Prostate gland (tissue), 2 donors: Measurements from ENCODE around the gene OGFRL1. TPM values are rescaled to one million over a fixed set of nuclear protein-coding genes. Genes with fewer than 3 reads are reported as not detected.

Source experiments
- DNase-seq: peaks from one replicate; pipeline ENCODE4 v3.0.0-alpha.2; 2019; ENCODE audit warnings: low spot score
- H3K27ac ChIP-seq, 2 donors: fragments of 200-600 bp; sonication (generic); 2 replicates each; pipeline ENCODE4 v1.5.1; 2017 to 2019
- H3K27me3 ChIP-seq: fragments of 200-600 bp; sonication (generic); replicated peaks from 2 replicates; pipeline ENCODE4 v1.5.1; 2019; ENCODE audit not compliant: insufficient read depth
- H3K36me3 ChIP-seq, 2 donors: fragments of 200-600 bp; sonication (generic); 1 replicate in 1 of 2; 2 replicates in 1 of 2; pipeline versions ENCODE4 v1.5.1 to v1.8.1; 2017 to 2019
- H3K4me1 ChIP-seq: fragments of 200-600 bp; sonication (generic); replicated peaks from 2 replicates; pipeline ENCODE4 v1.5.1; 2019
- H3K4me3 ChIP-seq, 2 donors: fragments of 200-600 bp; sonication (generic); 2 replicates each; pipeline ENCODE4 v1.5.1; 2017 to 2019
- H3K9me3 ChIP-seq: fragments of 200-600 bp; sonication (generic); 2 replicates; pipeline ENCODE4 v1.5.1; 2017
- CTCF ChIP-seq, 4 experiments: fragments of 200-600 bp in 2 of 4; fragments of 450-650 bp in 2 of 4; sonication (generic) in 2 of 4; IDR thresholded peaks; 1 replicate in 3 of 4; 2 replicates in 1 of 4; pipeline ENCODE4 v1.5.1; 2016 to 2019; ENCODE audit warnings: antibody characterized with exemption in 4 of 4, mild to moderate bottlenecking in 2 of 4, moderate library complexity in 2 of 4
- POLR2A ChIP-seq: fragments of 450-650 bp; IDR thresholded peaks from one replicate; pipeline ENCODE4 v1.6.1; 2016; ENCODE audit warnings: antibody characterized with exemption, mild to moderate bottlenecking
- POLR2AphosphoS5 ChIP-seq: sonication (generic); formaldehyde crosslinking; IDR thresholded peaks from one replicate; pipeline ENCODE4 v1.6.1; 2017; ENCODE audit warnings: antibody characterized with exemption
- WGBS: methylation state at CpG from one replicate; pipeline ENCODE4 v1.1.5; 2018; 5-methylcytosine and 5-hydroxymethylcytosine counted together
- intact Hi-C: fragments of 100-400 bp; cut with DNase I; formaldehyde crosslinking; loops from one replicate; pipeline ENCODE4 v1.14.2; 2022
- total RNA-seq, 2 donors: library from RNA; depleted of rRNA; stranded (reverse); fragments of >200 nt; gene quantifications; one replicate each; pipeline ENCODE4 v1.1.0, GENCODE V29; 2016

Gene OGFRL1
- total RNA-seq, 2 donors from 2014 or later = 18.4 to 20.4 TPM

- intact Hi-C loops = no loop called here
- no peaks in the 10 kb centered on the region for H3K4me1 ChIP-seq
- no peak for DNase-seq
- H3K36me3 ChIP-seq = no peaks in the 10 kb centered on the region
- H3K27me3 ChIP-seq = no peaks in the 10 kb centered on the region
- H3K9me3 ChIP-seq = no peaks in the 10 kb centered on the region
- TF ChIP-seq POLR2A = no peak
- TF ChIP-seq POLR2AphosphoS5 = no peak
- TF ChIP-seq CTCF (IDR thresholded peaks at IDR 0.05) = no peak
- no peak overlapping the region for H3K27ac ChIP-seq
- 95% methylated on average over 1 of the region's 1 CpG for WGBS
- H3K4me3 ChIP-seq = no peak overlapping the region
These were observed 40.3 kb upstream of the OGFRL1 start for GRCh38 chr6:71248306-71248765.

GRCh38 chr6:71248878-71249544, 39.6 kb upstream of the OGFRL1 start:
- WGBS = 44% methylated on average over 2 of the region's 2 CpGs

GRCh38 chr6:71250099-71250602, 38.5 kb upstream of the OGFRL1 start:
- Histone ChIP-seq H3K9me3 (no peaks in the 10 kb centered on the region), H3K36me3 (no peaks in the 10 kb centered on the region), H3K27ac (no peak overlapping the region), H3K4me3 (no peak overlapping the region), H3K4me1 (no peaks in the 10 kb centered on the region), H3K27me3 (no peaks in the 10 kb centered on the region)
- TF ChIP-seq CTCF (IDR thresholded peaks at IDR 0.05) (no peak), POLR2A (no peak), POLR2AphosphoS5 (no peak)
- intact Hi-C loops = no loop called here
- no peak for DNase-seq
- 57% methylated on average over 3 of the region's 3 CpGs for WGBS

More at GRCh38 chr6:71248878-71249544, 39.6 kb upstream of the OGFRL1 start:
- no peak for TF ChIP-seq CTCF (IDR thresholded peaks at IDR 0.05)
- no peak for TF ChIP-seq POLR2AphosphoS5
- no peak for TF ChIP-seq POLR2A
- no peaks in the 10 kb centered on the region for H3K36me3 ChIP-seq
- H3K27ac ChIP-seq = no peak overlapping the region
- no peak for DNase-seq
- no peaks in the 10 kb centered on the region for H3K4me1 ChIP-seq
- no peaks in the 10 kb centered on the region for H3K9me3 ChIP-seq
- intact Hi-C loops = no loop called here
- no peak overlapping the region for H3K4me3 ChIP-seq
- no peaks in the 10 kb centered on the region for H3K27me3 ChIP-seq

- Histone ChIP-seq H3K27ac (no peak overlapping the region), H3K27me3 (no peaks in the 10 kb centered on the region), H3K4me3 (no peak overlapping the region), H3K9me3 (no peaks in the 10 kb centered on the region), H3K4me1 (no peaks in the 10 kb centered on the region), H3K36me3 (no peaks in the 10 kb centered on the region)
- no peak for DNase-seq
- intact Hi-C loops = no loop called here
- no peak for TF ChIP-seq POLR2AphosphoS5
- TF ChIP-seq POLR2A = no peak
- TF ChIP-seq CTCF (IDR thresholded peaks at IDR 0.05) = no peak
These were observed 36.2 kb upstream of the OGFRL1 start for GRCh38 chr6:71252410-71252809.

- no peak for DNase-seq
- WGBS = 68% methylated on average over 5 of the region's 5 CpGs
- Histone ChIP-seq H3K4me3 (no peak overlapping the region), H3K4me1 (no peaks in the 10 kb centered on the region), H3K9me3 (no peaks in the 10 kb centered on the region), H3K27ac (no peak overlapping the region), H3K27me3 (no peaks in the 10 kb centered on the region), H3K36me3 (no peaks in the 10 kb centered on the region)
- intact Hi-C loops = no loop called here
- TF ChIP-seq POLR2AphosphoS5 (no peak), POLR2A (no peak), CTCF (IDR thresholded peaks at IDR 0.05) (no peak)
These were observed 35.7 kb upstream of the OGFRL1 start for GRCh38 chr6:71252960-71253359.
